ENCODE data around the gene EPHA4.

DNA sequence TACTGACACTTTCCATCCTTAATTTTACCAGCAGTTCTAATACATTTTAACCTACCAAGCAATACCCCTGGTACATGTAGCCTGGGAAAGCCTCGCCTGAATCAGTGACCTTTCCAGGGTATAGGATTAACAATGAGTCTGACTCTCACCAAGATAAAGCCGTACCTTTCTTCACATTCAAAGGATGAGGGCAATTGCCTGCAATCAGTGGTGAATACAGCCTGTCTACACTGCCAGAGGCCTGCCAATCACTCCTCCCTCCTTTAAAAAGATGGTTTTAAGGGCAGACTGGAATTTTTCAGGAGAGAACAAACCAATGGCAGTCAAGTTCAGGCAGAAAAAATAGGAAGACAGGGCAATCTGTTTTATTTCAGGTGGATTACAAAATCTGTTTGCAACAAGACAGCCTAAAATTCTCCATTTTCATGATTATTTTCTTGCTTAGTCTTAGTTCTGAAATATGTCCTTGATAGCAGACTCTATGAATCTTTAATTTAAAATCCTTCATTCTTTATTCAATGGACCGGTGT, 4.8 kb downstream of the EPHA4 start:
- TF ChIP-seq EP300 (IDR thresholded peaks at IDR 0.05; ENCODE audit: borderline replicate concordance) (no peak), CREB1 (IDR thresholded peaks at IDR 0.05; ENCODE audit: low read depth) (no peak), EGR1 (IDR thresholded peaks at IDR 0.05) (no peak), TAF1 (IDR thresholded peaks at IDR 0.05; ENCODE audit: low read depth) (no peak), RAD21 (IDR thresholded peaks at IDR 0.05; ENCODE audit: low read depth) (no peak)
